Prostate gland (tissue), 2 donors: Measurements from ENCODE around the gene SMYD3. TPM values are rescaled to one million over a fixed set of nuclear protein-coding genes. Genes with fewer than 3 reads are reported as not detected.
"Not testable (repeated sequence)": the region's sequence is repeated elsewhere in the genome, so short reads cannot be mapped to it uniquely, and the experiment has no call there.

Experiments
- DNase-seq: peaks from one replicate; pipeline ENCODE4 v3.0.0-alpha.2; 2019; ENCODE audit warnings: low spot score
- H3K27ac ChIP-seq, 2 donors: fragments of 200-600 bp; sonication (generic); 2 replicates each; pipeline ENCODE4 v1.5.1; 2017 to 2019
- H3K27me3 ChIP-seq: fragments of 200-600 bp; sonication (generic); replicated peaks from 2 replicates; pipeline ENCODE4 v1.5.1; 2019; ENCODE audit not compliant: insufficient read depth
- H3K36me3 ChIP-seq, 2 donors: fragments of 200-600 bp; sonication (generic); 1 replicate in 1 of 2; 2 replicates in 1 of 2; pipeline versions ENCODE4 v1.5.1 to v1.8.1; 2017 to 2019
- H3K4me1 ChIP-seq: fragments of 200-600 bp; sonication (generic); replicated peaks from 2 replicates; pipeline ENCODE4 v1.5.1; 2019
- H3K4me3 ChIP-seq, 2 donors: fragments of 200-600 bp; sonication (generic); 2 replicates each; pipeline ENCODE4 v1.5.1; 2017 to 2019
- H3K9me3 ChIP-seq: fragments of 200-600 bp; sonication (generic); 2 replicates; pipeline ENCODE4 v1.5.1; 2017
- POLR2A ChIP-seq: fragments of 450-650 bp; IDR thresholded peaks from one replicate; pipeline ENCODE4 v1.6.1; 2016; ENCODE audit warnings: antibody characterized with exemption, mild to moderate bottlenecking
- POLR2AphosphoS5 ChIP-seq: sonication (generic); formaldehyde crosslinking; IDR thresholded peaks from one replicate; pipeline ENCODE4 v1.6.1; 2017; ENCODE audit warnings: antibody characterized with exemption
- WGBS: methylation state at CpG from one replicate; pipeline ENCODE4 v1.1.5; 2018; 5-methylcytosine and 5-hydroxymethylcytosine counted together
- intact Hi-C: fragments of 100-400 bp; cut with DNase I; formaldehyde crosslinking; loops from one replicate; pipeline ENCODE4 v1.14.2; 2022
- total RNA-seq, 2 donors: library from RNA; depleted of rRNA; stranded (reverse); fragments of >200 nt; gene quantifications; one replicate each; pipeline ENCODE4 v1.1.0, GENCODE V29; 2016
- TF ChIP-seq, protein P1 (sequence below), 4 experiments: fragments of 200-600 bp in 2 of 4; fragments of 450-650 bp in 2 of 4; sonication (generic) in 2 of 4; IDR thresholded peaks; 1 replicate in 3 of 4; 2 replicates in 1 of 4; pipeline ENCODE4 v1.5.1; 2016 to 2019; ENCODE audit warnings: antibody characterized with exemption in 4 of 4, mild to moderate bottlenecking in 2 of 4, moderate library complexity in 2 of 4

Gene SMYD3
- total RNA-seq, 2 donors from 2014 or later = 19.8 to 23.9 TPM

DNA sequence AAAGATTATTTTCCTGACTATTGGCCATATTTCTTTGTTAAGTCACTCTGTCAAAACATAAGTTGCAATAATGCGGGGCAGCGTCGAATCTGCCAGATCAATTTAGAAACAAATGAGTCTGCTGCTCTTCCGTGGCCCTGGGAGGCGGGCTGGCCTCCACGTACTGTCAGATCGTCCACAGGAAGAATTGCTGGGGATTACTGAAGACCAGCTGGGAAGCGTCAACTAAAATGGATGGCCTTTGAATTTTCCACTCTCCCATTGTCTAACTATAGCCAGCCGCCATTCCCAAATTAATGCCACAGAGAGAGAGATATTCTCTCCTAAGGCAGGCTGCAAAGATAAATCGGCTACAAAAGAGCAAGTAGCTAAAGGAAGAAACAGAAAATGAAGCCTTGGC, 560.2 kb downstream of the SMYD3 start:
- no peaks in the 10 kb centered on the region for H3K27me3 ChIP-seq
- TF ChIP-seq POLR2AphosphoS5 = no peak
- no peak for TF ChIP-seq POLR2A
- TF ChIP-seq, protein P1, sequence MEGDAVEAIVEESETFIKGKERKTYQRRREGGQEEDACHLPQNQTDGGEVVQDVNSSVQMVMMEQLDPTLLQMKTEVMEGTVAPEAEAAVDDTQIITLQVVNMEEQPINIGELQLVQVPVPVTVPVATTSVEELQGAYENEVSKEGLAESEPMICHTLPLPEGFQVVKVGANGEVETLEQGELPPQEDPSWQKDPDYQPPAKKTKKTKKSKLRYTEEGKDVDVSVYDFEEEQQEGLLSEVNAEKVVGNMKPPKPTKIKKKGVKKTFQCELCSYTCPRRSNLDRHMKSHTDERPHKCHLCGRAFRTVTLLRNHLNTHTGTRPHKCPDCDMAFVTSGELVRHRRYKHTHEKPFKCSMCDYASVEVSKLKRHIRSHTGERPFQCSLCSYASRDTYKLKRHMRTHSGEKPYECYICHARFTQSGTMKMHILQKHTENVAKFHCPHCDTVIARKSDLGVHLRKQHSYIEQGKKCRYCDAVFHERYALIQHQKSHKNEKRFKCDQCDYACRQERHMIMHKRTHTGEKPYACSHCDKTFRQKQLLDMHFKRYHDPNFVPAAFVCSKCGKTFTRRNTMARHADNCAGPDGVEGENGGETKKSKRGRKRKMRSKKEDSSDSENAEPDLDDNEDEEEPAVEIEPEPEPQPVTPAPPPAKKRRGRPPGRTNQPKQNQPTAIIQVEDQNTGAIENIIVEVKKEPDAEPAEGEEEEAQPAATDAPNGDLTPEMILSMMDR (IDR thresholded peaks at IDR 0.05) = no peak
- H3K4me1 ChIP-seq = no peaks in the 10 kb centered on the region
- DNase-seq = no peak
- H3K27ac ChIP-seq = no peak overlapping the region
- H3K4me3 ChIP-seq = no peak overlapping the region
- no peaks in the 10 kb centered on the region for H3K9me3 ChIP-seq
- WGBS = 70% methylated on average over 10 of the region's 10 CpGs
- no peaks in the 10 kb centered on the region for H3K36me3 ChIP-seq
- intact Hi-C loops = no loop called here

DNA sequence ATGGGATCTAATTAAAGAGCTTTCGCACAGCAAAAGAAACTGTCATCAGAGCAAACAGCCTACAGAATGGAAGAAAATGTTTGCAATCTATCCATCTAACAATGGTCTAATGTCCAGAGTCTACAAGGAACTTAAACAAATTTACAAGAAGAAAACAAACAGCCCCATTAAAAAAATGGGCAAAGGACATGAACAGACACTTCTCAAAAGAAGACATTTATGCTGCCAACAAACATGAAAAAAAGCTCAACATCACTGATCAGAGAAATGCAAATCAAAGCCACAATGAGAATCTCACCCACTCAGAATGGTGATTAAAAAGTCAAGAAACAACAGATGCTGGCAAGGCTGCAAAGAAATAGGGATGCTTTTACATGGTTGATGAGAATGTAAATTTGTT, 561.9 kb downstream of the SMYD3 start:
- H3K27me3 ChIP-seq, H3K9me3 ChIP-seq, H3K4me3 ChIP-seq, DNase-seq, H3K27ac ChIP-seq, H3K36me3 ChIP-seq, H3K4me1 ChIP-seq, intact Hi-C loops: not testable (repeated sequence)
- 71% methylated on average over 1 of the region's 1 CpG for WGBS

DNA sequence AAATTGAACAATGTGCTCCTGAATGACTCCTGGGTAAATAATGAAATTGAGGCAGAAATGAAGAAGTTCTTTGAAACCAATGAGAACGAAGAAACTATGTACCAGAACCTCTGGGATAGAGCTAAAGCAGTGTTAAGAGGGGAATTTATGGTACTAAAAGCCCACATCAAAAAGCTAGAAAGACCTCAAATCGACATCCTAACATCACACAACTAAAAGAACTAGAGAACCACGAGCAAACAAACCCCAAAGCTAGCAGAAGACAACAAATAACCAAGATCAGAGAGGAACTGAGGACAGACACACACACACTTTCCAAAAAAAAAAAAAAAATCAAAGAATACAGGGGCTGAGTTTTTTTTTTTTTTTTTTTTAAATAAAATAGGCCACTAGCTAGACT, 564.2 kb downstream of the SMYD3 start:
- WGBS = 65% methylated on average over 3 of the region's 3 CpGs
- DNase-seq = no peak
- no peaks in the 10 kb centered on the region for H3K27me3 ChIP-seq
- no peak overlapping the region for H3K4me3 ChIP-seq
- intact Hi-C loops = no loop called here
- TF ChIP-seq POLR2AphosphoS5 (no peak), POLR2A (no peak)
- TF ChIP-seq, protein P1 (IDR thresholded peaks at IDR 0.05) = no peak
- no peaks in the 10 kb centered on the region for H3K9me3 ChIP-seq
- no peaks in the 10 kb centered on the region for H3K36me3 ChIP-seq
- no peak overlapping the region for H3K27ac ChIP-seq
- H3K4me1 ChIP-seq = no peaks in the 10 kb centered on the region

DNA sequence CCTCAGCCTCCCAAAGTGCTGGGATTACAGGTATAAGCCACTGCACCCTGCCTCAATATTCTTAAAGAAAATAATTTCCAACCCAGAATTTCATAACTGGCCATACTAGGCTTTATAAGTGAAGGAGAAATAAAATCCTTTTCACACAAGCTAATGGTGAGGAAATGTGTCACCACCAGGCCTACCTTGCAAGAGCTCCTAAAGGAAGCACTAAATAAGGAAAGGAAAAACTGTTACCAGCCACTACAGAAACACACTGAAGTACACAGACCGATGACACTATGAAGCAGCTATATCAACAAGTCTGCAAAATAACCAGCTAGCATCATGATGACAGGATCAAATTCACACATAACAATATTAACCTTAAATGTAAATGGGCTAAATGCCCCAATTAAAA, 565.3 kb downstream of the SMYD3 start:
- H3K27me3 ChIP-seq, H3K4me1 ChIP-seq, H3K36me3 ChIP-seq, DNase-seq, intact Hi-C loops, H3K9me3 ChIP-seq, H3K27ac ChIP-seq, H3K4me3 ChIP-seq: not testable (repeated sequence)
- 83% methylated on average over 1 of the region's 1 CpG for WGBS

- Histone ChIP-seq H3K27ac (no peak overlapping the region), H3K4me3 (no peak overlapping the region), H3K4me1 (no peaks in the 10 kb centered on the region), H3K36me3 (no peaks in the 10 kb centered on the region), H3K9me3 (no peaks in the 10 kb centered on the region), H3K27me3 (no peaks in the 10 kb centered on the region)
- no peak for DNase-seq
- no peak for TF ChIP-seq POLR2A
- no peak for TF ChIP-seq POLR2AphosphoS5
- TF ChIP-seq, protein P1 (IDR thresholded peaks at IDR 0.05) = no peak
- intact Hi-C loops = no loop called here
- 74% methylated on average over 7 of the region's 8 CpGs for WGBS
Observed at GRCh38 chr1:245939756-245940345, 567.2 kb downstream of the SMYD3 start.

- WGBS = 69% methylated on average over 8 of the region's 8 CpGs
- Histone ChIP-seq H3K9me3 (no peaks in the 10 kb centered on the region), H3K36me3 (no peaks in the 10 kb centered on the region), H3K27me3 (no peaks in the 10 kb centered on the region), H3K27ac (no peak overlapping the region), H3K4me3 (no peak overlapping the region), H3K4me1 (no peaks in the 10 kb centered on the region)
- DNase-seq = no peak
- TF ChIP-seq POLR2A = no peak
- TF ChIP-seq, protein P1 (IDR thresholded peaks at IDR 0.05) = no peak
- no peak for TF ChIP-seq POLR2AphosphoS5
- intact Hi-C loops = no loop called here
Observed at GRCh38 chr1:245938046-245938435, 569.0 kb downstream of the SMYD3 start.
